Gastroesophageal sphincter (tissue), 3 donors: Measurements from ENCODE around the gene BMP10.

Experiments used
- CTCF ChIP-seq, 4 experiments: fragments of 200-600 bp in 2 of 4; fragments of 450-650 bp in 2 of 4; sonication (generic) in 1 of 4; IDR thresholded peaks; one replicate each; pipeline ENCODE4 v1.5.1; 2017 to 2019; ENCODE audit warnings: antibody characterized with exemption in 4 of 4, mild to moderate bottlenecking in 2 of 4, moderate library complexity in 2 of 4
- POLR2A ChIP-seq, 2 donors: fragments of 450-650 bp; IDR thresholded peaks; one replicate each; pipeline ENCODE4 v1.6.1; 2017; ENCODE audit warnings: antibody characterized with exemption in 2 of 2, mild to moderate bottlenecking in 2 of 2, moderate library complexity in 1 of 2
- POLR2AphosphoS5 ChIP-seq: sonication (generic); formaldehyde crosslinking; IDR thresholded peaks from one replicate; pipeline ENCODE4 v1.6.1; 2017; ENCODE audit warnings: antibody characterized with exemption

DNA sequence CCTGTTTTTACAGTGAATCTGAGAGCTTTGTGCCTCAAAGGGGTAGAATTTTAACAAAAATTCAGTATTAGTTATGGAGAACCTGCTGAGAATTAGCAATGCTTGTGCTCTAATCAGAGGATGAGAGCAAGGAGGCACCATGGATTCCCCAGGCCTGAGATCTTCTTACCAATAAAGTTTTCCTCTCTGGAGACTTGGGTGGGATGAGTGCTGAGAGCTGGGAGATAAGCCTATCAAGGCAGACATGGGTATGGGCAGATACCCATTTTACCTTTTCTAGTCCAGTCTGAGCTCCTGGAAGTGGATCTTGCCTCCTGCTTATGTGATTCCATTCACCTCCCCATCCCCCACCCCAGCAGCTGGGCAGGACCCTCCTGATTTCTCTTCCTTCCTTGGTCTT is 53.9 kb downstream of the BMP10 start:
- TF ChIP-seq CTCF (IDR thresholded peaks at IDR 0.05) (no peak), POLR2AphosphoS5 (no peak), POLR2A (IDR thresholded peaks at IDR 0.05) (no peak)
